Skeletal muscle tissue (tissue), 4 donors: ENCODE measurements around the gene WDFY1. TPM values are rescaled to one million over a fixed set of nuclear protein-coding genes. Genes with fewer than 3 reads are reported as not detected.

ENCODE experiments used
- H3K27ac ChIP-seq: one replicate; pipeline ENCODE4 v1.7.0; 2013; ENCODE audit warnings: mild to moderate bottlenecking, low read depth, low read length, inconsistent platforms
- H3K27me3 ChIP-seq, 3 donors: one replicate each; pipeline ENCODE4 v1.7.0; 2013; ENCODE audit warnings: low read length in 3 of 3; ENCODE audit not compliant: control insufficient read depth in 3 of 3, insufficient read depth in 3 of 3
- H3K36me3 ChIP-seq, 3 donors: one replicate each; pipeline ENCODE4 v1.7.0; 2013; ENCODE audit warnings: low read length in 3 of 3; ENCODE audit not compliant: control insufficient read depth in 3 of 3, insufficient read depth in 3 of 3
- H3K4me1 ChIP-seq, 3 donors: one replicate each; pipeline ENCODE4 v1.7.0; 2013; ENCODE audit warnings: low read length in 3 of 3, mild to moderate bottlenecking in 3 of 3; ENCODE audit not compliant: control insufficient read depth in 3 of 3, insufficient read depth in 3 of 3
- H3K4me3 ChIP-seq, 3 donors: one replicate each; pipeline ENCODE4 v1.7.0; 2013; ENCODE audit warnings: low read length in 3 of 3
- H3K9ac ChIP-seq, 3 donors: one replicate each; pipeline ENCODE4 v1.7.0; 2013; ENCODE audit warnings: low read length in 3 of 3, mild to moderate bottlenecking in 3 of 3, moderate library complexity in 2 of 3, low read depth in 1 of 3
- H3K9me3 ChIP-seq, 3 donors: one replicate each; pipeline ENCODE4 v1.7.0; 2013; ENCODE audit warnings: low read length in 3 of 3; ENCODE audit not compliant: control insufficient read depth in 3 of 3
- total RNA-seq: library from RNA; depleted of rRNA; stranded (reverse); fragments of >200 nt; gene quantifications from one replicate; pipeline ENCODE4 v1.2.3, GENCODE V29; 2014
- donor health status: Osteomylitis.

WDFY1 gene
- total RNA-seq, 1 donor from 2014 or later: 38.1 TPM

DNA sequence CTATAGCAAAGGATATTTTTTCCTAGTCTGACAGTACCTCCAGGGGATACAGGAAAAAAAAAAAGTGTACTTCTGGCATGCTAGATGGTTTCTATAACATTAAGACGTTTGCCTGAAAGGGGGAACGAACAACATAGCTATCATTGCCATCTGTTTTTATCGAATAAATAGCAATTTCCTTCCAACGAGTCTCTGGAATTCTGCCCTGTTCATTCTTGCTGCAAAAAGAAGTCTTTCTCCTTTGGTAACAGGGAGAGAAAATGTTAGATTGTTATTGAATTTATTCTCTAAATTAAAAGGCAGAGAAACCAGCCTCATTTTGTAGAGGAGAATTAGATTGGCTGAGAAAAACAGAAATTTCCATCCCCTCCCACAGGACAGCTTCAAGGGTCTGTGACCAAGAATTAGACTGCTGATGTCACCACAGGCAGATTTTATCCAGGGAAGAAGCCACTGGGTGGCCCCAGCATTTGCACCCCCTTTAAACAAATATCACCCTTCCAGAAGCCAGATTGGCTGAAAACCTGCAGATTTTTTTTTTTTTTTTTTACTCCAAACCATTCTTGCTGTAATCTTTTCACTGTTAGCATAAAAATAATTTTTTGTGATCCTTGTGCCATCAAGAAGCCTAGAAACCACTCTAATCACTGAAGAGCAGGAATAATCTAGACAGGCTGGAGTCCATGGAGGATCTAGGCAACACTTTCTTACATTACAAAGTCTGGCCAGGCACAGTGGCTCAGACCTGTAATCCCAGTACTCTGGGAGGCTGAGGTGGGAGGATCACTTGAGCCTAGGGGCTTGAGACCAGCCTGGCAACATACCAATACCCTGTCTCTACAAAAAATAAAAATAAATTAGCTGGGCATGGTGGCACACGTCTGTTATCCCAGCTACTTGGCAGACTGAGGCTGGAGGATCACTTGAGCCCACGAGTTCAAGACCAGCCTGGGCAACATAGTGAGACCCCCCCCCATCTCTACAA lies 12.0 kb downstream of the WDFY1 start:
- Histone ChIP-seq H3K4me1 (peaks cover 39 to 44% (median 42%) of the 10 kb centered on the region in 3 donors), H3K27ac (no peak overlapping the region), H3K9me3 (no peaks in the 10 kb centered on the region), H3K9ac (no peak overlapping the region), H3K36me3 (no peaks in the 10 kb centered on the region), H3K4me3 (no peak overlapping the region), H3K27me3 (no peaks in the 10 kb centered on the region)

DNA sequence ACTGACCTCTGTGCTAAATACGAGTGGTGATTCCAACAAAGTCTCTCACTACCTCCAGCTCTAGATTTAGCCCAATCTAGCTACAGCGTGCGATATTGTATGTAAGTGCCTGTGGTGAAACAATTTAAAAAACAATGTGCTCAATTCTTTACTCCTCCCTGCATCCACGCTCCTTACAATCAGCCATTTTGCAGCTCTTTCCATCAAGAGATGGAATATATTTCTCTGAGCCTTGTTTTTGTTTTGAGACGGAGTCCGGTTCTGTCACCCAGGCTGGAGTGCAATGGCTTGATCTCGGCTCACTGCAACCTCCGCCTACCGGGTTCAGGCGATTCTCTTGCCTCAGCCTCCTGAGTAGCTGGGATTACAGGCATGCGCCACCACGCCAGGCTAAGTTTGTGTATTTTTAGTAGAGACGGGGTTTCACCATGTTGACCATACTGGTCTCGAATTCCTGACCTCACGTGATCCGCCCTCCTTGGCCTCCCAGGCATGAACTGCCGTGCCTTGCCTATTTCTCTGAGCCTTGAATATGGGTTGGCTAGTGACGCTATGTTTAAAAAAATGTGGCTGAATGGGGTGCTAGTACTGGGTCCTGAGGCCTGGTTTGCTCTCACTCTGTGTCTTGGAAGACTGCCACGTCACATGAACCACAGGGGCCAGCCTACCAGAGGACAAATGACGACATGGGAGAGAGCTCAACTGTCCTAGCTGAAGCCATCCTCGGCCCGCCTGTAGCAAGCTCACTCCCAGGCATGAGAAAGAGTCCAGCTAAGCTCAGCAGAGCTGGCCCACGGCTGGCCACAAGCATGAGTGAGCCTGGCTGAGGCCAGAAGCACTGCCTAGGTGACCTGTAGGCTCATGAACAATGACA lies 14.8 kb downstream of the WDFY1 start:
- peak overlapping the region; percentile 50 for H3K27ac ChIP-seq
- H3K9me3 ChIP-seq: no peaks in the 10 kb centered on the region
- peak overlapping the region in 2 of 3 donors; percentile 23 to 40 for H3K9ac ChIP-seq
- H3K4me3 ChIP-seq: peak overlapping the region in 1 of 3 donors; percentile 32
- no peaks in the 10 kb centered on the region for H3K27me3 ChIP-seq
- H3K36me3 ChIP-seq: no peaks in the 10 kb centered on the region
- H3K4me1 ChIP-seq: peaks cover 20 to 25% (median 22%) of the 10 kb centered on the region in 3 donors

DNA sequence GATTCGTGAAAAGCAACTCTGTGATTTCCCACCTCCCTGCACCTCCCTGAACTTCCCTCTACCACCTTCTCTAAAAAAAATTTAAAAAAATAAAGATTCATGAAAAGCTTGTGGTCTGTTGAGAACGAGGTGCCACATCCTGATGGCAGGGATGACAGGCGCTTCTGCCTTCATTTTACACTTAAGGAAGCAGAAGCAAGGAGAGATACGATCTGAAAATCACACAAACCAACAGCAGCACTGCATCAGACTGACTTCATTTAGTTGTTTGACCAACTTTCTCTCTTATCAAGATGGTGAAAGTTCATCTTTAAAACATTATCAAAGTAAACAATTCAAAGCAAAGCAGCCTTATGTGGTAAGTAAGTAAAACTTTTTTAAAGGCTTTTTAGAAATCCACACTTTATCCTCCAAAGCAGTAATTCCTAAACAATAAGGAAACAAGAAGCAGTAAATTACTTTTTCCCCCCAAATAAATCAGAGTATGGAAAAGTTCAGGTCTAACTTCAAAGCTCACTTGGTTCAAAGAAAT lies 15.5 kb downstream of the WDFY1 start:
- Histone ChIP-seq H3K4me3 (no peak overlapping the region), H3K36me3 (no peaks in the 10 kb centered on the region), H3K4me1 (peaks cover 14 to 20% (median 17%) of the 10 kb centered on the region in 3 donors), H3K27ac (no peak overlapping the region), H3K9ac (no peak overlapping the region), H3K9me3 (no peaks in the 10 kb centered on the region), H3K27me3 (no peaks in the 10 kb centered on the region)

DNA sequence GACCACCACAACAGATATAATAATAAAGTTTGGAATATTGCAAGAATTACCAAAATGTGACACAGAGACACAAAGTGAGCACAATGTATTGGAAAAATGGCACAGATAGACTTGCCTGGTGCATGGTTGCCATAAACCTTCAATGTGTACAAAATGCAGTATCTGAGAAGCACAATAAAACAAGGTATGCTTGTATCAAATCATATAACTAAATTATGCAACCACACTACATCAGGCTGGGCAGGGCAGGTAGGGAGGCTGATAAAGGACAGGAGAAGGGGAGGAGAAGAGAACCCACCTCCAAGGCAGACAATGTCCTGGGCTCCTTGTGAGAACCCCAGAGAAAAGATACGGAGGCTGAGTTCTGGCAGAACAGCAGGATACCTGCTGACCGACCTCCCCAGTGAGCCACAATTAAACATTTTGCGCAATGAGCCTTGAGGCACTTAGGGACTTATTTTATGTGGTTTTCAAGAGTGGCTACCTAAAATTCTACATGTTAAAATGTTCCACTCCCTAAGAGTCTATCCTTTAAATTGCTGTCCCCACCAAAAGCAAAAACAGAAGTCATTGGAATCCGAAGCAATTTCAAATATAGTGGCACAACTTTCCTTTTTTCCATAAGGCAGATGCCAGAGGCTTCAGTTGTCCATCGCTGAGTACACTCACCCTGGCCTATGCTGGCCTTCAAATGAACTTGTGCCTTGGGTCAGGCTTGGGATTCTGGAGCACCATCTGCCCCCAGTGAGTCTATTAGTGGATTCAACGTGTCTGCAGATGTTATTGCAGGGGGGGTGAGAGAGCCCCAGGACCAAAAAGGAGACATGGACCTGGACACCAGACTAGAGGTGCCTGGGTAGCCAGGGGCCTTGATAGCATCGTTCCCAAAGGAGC lies 16.8 kb downstream of the WDFY1 start:
- Histone ChIP-seq H3K27me3 (no peaks in the 10 kb centered on the region), H3K9me3 (no peaks in the 10 kb centered on the region), H3K4me1 (peaks cover 9 to 13% (median 11%) of the 10 kb centered on the region in 3 donors), H3K27ac (no peak overlapping the region), H3K4me3 (no peak overlapping the region), H3K36me3 (no peaks in the 10 kb centered on the region), H3K9ac (no peak overlapping the region)

DNA sequence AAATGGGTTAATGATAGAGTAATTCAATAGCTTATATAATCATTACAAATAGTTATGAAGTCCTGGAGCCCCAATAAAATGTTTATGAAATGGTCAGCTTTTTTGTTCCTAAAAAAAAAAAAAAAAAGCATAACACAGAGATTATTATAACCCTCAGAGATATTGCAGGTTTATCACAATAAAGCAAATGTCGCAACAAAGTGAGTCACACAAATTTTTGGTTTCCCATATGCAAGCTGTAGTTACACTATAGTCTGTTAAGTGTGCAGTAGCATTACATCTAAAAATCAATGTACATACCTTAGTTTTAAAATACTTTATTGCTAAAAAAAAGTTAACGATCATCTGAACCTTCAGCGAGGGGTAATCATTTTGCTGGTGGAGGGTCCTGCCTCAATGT lies 20.0 kb downstream of the WDFY1 start:
- no peak overlapping the region for H3K4me3 ChIP-seq
- H3K27ac ChIP-seq: no peak overlapping the region
- no peak overlapping the region for H3K9ac ChIP-seq
- no peaks in the 10 kb centered on the region for H3K27me3 ChIP-seq
- peaks cover 4 to 8% (median 6%) of the 10 kb centered on the region in 3 donors for H3K4me1 ChIP-seq
- no peaks in the 10 kb centered on the region for H3K9me3 ChIP-seq
- H3K36me3 ChIP-seq: no peaks in the 10 kb centered on the region

DNA sequence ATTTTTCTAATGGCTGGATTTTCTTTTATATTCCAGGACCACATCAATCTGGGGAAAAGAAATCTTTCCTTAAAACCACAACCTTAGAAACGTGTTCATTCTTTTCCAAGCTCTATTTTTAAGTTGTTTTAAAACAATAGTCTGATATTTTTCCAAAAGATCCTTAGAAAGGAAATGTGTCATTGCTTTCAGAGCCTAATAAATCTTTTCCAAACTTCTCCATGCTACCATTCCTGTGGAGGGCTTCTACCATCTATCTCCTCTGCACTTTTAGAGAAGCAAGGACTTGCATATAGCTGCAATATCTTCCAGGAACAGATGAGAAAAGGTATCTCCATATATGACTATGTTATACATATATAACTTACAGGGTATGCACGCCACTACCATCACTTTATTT lies 21.2 kb downstream of the WDFY1 start:
- no peaks in the 10 kb centered on the region for H3K36me3 ChIP-seq
- no peak overlapping the region for H3K27ac ChIP-seq
- no peaks in the 10 kb centered on the region for H3K9me3 ChIP-seq
- no peak overlapping the region for H3K4me3 ChIP-seq
- peaks cover 9 to 15% (median 12%) of the 10 kb centered on the region in 3 donors for H3K4me1 ChIP-seq
- no peaks in the 10 kb centered on the region for H3K27me3 ChIP-seq
- H3K9ac ChIP-seq: no peak overlapping the region

DNA sequence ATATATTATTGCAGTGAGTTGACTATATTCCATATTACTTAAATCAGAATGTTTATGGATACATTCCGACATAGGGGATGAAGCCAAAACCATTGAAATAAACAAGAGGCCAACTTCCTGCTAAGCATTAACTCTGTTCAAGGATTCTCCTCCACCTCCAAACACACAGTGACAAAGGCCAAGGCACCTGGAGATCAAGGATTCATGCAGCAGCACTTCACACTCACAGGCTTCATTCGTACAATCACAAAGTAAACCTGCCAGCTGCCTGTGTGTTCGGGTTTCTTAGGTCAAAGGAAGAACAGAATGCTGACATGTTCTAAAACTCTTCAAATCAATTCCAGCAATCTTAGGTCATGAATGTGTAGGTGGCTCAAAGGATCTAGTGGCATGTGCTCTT lies 22.8 kb downstream of the WDFY1 start:
- Histone ChIP-seq H3K27me3 (no peaks in the 10 kb centered on the region), H3K9me3 (no peaks in the 10 kb centered on the region), H3K9ac (no peak overlapping the region), H3K27ac (no peak overlapping the region), H3K4me3 (no peak overlapping the region), H3K36me3 (peaks cover 0 to 2% (median 2%) of the 10 kb centered on the region in 3 donors), H3K4me1 (peaks cover 9 to 19% (median 12%) of the 10 kb centered on the region in 3 donors)

DNA sequence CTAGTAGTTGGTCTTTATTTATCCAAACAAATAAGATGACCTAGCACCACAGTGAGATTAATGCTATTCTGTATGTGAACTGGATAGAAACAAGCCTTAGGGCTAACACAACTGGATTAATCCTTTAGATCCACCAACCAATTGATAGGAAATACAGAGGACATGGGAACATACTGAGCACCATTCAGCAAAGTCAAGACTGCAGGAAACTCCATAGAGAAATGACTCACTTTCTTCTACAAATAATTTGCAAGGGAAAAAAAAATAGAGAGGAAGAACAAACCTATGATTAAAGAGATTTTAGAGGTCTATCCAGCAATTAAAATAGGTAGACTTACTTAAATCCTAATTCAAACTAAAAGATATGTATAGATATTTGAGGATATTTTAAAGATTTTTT lies 23.9 kb downstream of the WDFY1 start:
- H3K4me3 ChIP-seq: no peak overlapping the region
- H3K9ac ChIP-seq: no peak overlapping the region
- H3K27me3 ChIP-seq: no peaks in the 10 kb centered on the region
- H3K36me3 ChIP-seq: peaks cover 0 to 2% (median 2%) of the 10 kb centered on the region in 3 donors
- peaks cover 9 to 19% (median 12%) of the 10 kb centered on the region in 3 donors for H3K4me1 ChIP-seq
- no peaks in the 10 kb centered on the region for H3K9me3 ChIP-seq
- H3K27ac ChIP-seq: no peak overlapping the region

DNA sequence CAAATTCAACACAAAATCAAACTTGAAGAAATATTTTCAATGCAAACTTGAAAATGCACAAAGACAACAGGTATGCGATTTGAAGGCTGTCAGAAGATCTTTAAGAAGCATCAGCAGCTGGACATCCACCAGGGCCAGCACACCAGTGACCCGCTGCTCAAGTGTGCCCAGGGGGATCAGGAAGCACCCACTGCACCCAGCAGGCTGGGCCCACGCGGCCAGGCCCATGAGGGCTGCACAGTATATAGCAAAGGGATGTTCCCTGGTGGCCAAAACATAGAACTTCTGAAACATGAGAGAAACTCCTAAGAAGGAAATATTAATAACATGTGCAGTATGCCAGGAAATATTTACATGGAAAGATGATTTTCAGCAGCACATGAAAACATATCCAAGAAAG lies 25.0 kb downstream of the WDFY1 start:
- Histone ChIP-seq H3K9me3 (no peaks in the 10 kb centered on the region), H3K27ac (no peak overlapping the region), H3K27me3 (no peaks in the 10 kb centered on the region), H3K4me3 (no peak overlapping the region), H3K9ac (no peak overlapping the region), H3K4me1 (peaks cover 9 to 19% (median 12%) of the 10 kb centered on the region in 3 donors), H3K36me3 (peaks cover 0 to 7% (median 7%) of the 10 kb centered on the region in 3 donors)
